Epithelial cell of proximal tubule (primary cell): ENCODE results near the gene C9orf50. TPM values are rescaled to one million over a fixed set of nuclear protein-coding genes. Genes with fewer than 3 reads are reported as not detected.

Experiments
- DNase-seq: peaks from one replicate; pipeline ENCODE4 v3.0.0-alpha.2; 2011; ENCODE audit warnings: low read depth
- H3K4me3 ChIP-seq: 2 replicates; pipeline ENCODE4 v1.5.1; 2011; ENCODE audit warnings: low read depth, mild to moderate bottlenecking, low read length
- total RNA-seq: library from RNA; depleted of rRNA; stranded (reverse); fragments of >200 nt; gene quantifications from 2 replicates; pipeline ENCODE4 v1.2.3, GENCODE V29; 2015
- TF ChIP-seq, protein P1 (sequence below): conservative IDR thresholded peaks from 2 replicates; pipeline ENCODE4 v1.5.1; 2012; ENCODE audit warnings: low read depth, mild to moderate bottlenecking, low read length

C9orf50 gene
- total RNA-seq, 1 donor from 2014 or later: 0.69 TPM

DNA sequence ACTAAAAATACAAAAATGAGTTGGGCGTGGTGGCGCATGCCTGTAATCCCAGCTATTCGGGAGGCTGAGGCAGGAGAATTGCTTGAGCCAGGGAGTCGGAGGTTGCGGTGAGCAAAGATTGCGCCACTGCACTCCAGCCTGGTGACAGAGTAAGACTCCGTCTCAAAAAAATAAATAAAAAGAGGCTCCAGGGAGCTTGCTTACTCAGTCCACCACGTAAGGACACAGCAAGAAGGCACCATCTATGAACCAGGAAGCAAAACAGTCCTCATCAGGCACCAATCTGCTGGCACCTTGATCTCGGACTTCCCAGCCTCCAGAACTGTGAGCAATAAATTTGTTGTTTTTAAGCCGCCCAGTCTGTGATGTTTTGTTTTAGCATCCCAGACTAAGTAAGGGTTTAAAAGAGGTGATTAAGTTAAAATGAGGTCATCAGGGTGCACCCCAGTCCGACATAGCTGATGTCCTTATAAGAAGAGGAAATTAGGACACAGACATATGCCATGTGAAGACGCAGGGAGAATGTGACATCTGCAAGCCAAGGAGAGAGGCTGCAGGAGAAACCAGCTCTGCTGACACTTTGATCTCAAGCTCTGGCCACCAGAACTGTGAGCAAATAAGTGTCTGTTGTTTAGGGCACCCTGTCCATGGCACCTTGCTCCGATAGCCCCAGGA lies 45.9 kb downstream of the C9orf50 start:
- DNase-seq: no peak
- no peak overlapping the region for H3K4me3 ChIP-seq
- TF ChIP-seq, protein P1, sequence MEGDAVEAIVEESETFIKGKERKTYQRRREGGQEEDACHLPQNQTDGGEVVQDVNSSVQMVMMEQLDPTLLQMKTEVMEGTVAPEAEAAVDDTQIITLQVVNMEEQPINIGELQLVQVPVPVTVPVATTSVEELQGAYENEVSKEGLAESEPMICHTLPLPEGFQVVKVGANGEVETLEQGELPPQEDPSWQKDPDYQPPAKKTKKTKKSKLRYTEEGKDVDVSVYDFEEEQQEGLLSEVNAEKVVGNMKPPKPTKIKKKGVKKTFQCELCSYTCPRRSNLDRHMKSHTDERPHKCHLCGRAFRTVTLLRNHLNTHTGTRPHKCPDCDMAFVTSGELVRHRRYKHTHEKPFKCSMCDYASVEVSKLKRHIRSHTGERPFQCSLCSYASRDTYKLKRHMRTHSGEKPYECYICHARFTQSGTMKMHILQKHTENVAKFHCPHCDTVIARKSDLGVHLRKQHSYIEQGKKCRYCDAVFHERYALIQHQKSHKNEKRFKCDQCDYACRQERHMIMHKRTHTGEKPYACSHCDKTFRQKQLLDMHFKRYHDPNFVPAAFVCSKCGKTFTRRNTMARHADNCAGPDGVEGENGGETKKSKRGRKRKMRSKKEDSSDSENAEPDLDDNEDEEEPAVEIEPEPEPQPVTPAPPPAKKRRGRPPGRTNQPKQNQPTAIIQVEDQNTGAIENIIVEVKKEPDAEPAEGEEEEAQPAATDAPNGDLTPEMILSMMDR: no peak

DNA sequence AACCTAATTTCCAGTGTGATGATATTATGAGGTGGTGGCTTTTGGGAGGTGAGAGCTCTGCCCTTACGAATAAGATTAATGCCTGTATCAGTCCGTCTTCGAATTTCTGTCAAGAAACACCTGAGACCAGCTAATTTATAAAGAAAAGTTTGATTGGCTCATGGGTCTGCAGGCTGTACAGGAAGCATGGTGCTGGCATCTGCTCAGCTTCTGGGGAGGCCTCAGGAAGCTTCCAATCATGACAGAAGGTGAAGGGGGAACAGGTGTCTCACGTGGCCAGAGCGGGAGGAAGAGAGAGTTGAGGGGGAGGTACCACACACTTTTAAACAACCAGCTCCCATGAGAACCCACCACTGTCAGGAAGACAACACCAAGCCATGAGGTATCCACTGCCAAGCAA lies 46.9 kb downstream of the C9orf50 start:
- no peak for DNase-seq
- TF ChIP-seq, protein P1: no peak
- H3K4me3 ChIP-seq: no peak overlapping the region

DNA sequence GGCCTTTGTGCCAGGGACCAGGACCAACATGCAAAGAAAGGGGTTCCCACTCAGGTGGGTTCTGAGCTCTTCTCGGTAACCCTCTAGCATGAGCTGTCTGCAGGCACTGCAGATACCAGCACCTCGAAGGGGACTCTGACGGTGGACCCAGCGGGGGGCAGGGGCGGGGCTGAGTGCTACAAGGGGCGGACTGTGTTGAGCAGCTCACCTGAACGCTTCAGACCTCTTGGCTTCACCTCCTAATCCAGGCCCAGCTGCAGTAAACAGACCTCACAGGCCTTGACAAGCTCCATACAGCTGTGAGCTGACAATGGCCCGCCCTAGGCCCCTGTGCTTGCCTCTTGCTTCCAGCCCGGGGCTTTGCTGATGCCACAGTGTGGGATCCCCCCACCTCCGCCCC lies 48.4 kb downstream of the C9orf50 start:
- DNase-seq: no peak

DNA sequence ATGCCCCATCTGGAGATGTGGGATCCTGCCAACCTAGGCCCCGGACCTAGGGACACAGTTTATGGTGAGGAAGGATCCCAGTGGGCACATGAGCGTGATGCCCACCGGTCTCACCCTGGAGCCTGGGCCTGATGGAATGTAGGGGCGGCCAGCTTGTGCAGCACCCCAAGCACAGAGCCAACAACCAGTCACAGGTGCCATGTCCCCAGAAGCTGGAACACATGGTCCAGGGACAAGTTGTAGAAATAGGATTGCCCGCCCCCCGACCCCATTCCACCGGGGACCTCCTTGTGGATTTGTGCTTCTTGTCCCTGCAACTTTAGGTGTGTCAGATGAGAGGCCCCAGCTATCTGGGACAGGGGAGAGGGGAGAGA lies 48.9 kb downstream of the C9orf50 start:
- H3K4me3 ChIP-seq: no peak overlapping the region
- TF ChIP-seq, protein P1: no peak
- DNase-seq: no peak

More for the DNA sequence above, 48.4 kb downstream of the C9orf50 start:
- H3K4me3 ChIP-seq: no peak overlapping the region
- TF ChIP-seq, protein P1: no peak

DNA sequence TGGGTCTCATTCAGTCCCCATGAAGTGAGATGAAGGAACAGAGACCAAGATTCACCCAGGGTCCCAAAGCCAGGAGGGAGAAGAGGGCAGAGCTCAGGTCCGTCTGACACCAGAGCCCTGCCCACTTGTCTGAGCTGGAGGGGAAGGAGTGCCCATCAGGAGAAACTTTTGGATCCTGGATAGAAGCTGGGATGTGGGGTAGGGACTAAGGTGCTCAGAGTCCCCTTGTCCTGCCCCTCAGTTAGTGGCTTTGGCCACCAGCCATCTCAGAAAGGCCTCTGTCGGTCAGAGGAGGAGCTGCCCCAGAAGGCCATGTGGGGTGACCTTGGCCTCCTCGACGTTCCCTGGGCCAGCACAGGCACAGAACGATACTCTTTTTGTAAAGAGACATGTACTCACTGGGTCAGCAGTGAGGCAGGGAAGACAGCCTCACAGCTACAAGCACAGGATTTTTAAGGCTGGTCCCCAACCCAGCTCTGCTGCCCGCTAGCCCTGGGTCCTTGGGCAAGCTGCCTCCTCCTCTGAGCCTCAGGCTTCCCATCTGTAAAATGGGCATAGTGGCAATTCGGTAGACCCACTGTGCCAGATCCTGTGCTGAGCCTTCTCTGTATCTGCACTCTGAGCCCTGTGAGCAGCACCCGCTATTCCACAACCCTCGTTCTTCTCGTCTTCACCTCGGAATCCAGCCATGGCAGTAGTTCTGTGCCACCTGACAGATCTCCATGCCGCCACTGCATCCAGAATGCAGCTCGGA lies 49.4 kb downstream of the C9orf50 start:
- DNase-seq: no peak
- no peak overlapping the region for H3K4me3 ChIP-seq
- TF ChIP-seq, protein P1: no peak

DNA sequence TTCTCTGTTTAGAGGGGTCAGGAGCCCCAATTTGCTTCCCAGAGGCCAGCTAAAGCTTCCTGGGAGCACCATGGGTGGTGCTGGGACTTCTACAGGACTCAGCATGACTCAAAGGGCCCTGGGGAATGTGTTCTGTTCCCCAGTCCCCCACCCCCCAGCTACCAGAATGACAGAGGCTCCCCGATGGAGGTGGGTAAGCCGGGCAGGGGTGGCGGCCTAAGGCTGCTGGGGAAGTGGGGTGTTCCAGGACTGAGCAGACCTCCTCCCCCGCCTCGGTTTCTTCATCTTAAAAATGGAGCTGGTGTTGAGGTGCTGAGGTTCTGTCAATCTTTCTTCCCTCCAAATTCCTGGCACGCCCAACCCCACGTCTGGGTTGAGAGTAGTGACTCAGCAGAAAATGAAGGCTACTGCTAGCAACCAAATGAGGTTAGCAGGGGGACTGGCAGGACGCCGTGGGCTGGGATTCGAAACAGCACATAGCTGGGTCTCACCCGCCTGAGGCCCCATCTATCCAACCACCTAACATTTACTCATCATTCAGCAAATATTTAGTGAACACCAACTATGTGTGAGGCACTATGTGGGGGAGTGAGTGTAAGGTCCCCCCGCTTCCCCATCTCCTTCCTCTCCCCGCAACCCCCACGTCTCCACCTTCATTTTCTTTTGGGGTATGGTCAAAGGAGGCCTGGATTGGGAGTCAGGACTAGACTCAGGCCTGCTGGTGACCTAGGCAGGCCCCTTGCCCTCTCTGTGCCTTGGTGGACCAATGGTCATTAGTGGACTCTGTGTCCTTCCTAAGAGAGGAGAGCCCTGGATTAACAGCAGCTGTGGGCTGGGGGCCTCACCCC lies 50.2 kb downstream of the C9orf50 start:
- no peak for DNase-seq
- TF ChIP-seq, protein P1: no peak

More for the DNA sequence above, 50.2 kb downstream of the C9orf50 start:
- no peak overlapping the region for H3K4me3 ChIP-seq
